HCT116 (cell line): ENCODE data around the gene FBXW8.

Experiments used
- CTCF ChIP-seq, 3 experiments: fragments of 200-600 bp in 1 of 3; sonication (generic) in 1 of 3; IDR thresholded peaks in 2 of 3; conservative IDR thresholded peaks in 1 of 3; 2 replicates each; pipeline ENCODE4 v1.5.1; 2012 to 2017; ENCODE audit warnings: low read depth in 2 of 3, low read length in 2 of 3, antibody characterized with exemption in 1 of 3, borderline replicate concordance in 1 of 3, control low read depth in 1 of 3, mild to moderate bottlenecking in 1 of 3, mixed read lengths in 1 of 3, mixed run types in 1 of 3, moderate library complexity in 1 of 3; ENCODE audit not compliant: insufficient read depth in 1 of 3
- EZH2 ChIP-seq: fragments of 200-600 bp; sonication (generic); IDR thresholded peaks from 2 replicates; pipeline ENCODE4 v1.6.1; 2017; ENCODE audit warnings: antibody characterized with exemption, mixed run types
- JUND ChIP-seq: IDR thresholded peaks from 2 replicates; pipeline ENCODE4 v1.6.1; 2012
- POLR2A ChIP-seq: IDR thresholded peaks from 2 replicates; pipeline ENCODE4 v1.7.0; 2011; ENCODE audit warnings: borderline replicate concordance; ENCODE audit not compliant: insufficient read depth, insufficient read length; ENCODE audit errors: extremely low read depth
- POLR2AphosphoS5 ChIP-seq: IDR thresholded peaks from 2 replicates; pipeline ENCODE4 v1.6.1; 2011; ENCODE audit warnings: mild to moderate bottlenecking, low read depth, low read length, moderate library complexity
- SRF ChIP-seq: IDR thresholded peaks from 2 replicates; pipeline ENCODE4 v1.6.1; 2012; ENCODE audit warnings: low read depth
- YY1 ChIP-seq: IDR thresholded peaks from 2 replicates; pipeline ENCODE4 v1.6.1; 2011; ENCODE audit warnings: low read length, low read depth, moderate library complexity, mild to moderate bottlenecking; ENCODE audit not compliant: insufficient replicate concordance; ENCODE audit errors: extremely low read depth

- TF ChIP-seq CTCF (IDR thresholded peaks at IDR 0.05 in 2 of 3, conservative IDR thresholded peaks at IDR 0.05 in 1 of 3; ENCODE audit: borderline replicate concordance in 1 of 3, insufficient read depth in 1 of 3, low read depth in 2 of 3, low read length in 2 of 3) = no peak
- TF ChIP-seq POLR2AphosphoS5 = no peak
- no peak for TF ChIP-seq SRF
- TF ChIP-seq POLR2A = no peak
- TF ChIP-seq JUND = no peak
- TF ChIP-seq YY1 = no peak
- TF ChIP-seq EZH2 = no peak
Observed at GRCh38 chr12:117026921-117027250, 116.1 kb downstream of the FBXW8 start.
